ENCODE results near the gene ADAMTS14.

The ADAMTS14 gene

DNA sequence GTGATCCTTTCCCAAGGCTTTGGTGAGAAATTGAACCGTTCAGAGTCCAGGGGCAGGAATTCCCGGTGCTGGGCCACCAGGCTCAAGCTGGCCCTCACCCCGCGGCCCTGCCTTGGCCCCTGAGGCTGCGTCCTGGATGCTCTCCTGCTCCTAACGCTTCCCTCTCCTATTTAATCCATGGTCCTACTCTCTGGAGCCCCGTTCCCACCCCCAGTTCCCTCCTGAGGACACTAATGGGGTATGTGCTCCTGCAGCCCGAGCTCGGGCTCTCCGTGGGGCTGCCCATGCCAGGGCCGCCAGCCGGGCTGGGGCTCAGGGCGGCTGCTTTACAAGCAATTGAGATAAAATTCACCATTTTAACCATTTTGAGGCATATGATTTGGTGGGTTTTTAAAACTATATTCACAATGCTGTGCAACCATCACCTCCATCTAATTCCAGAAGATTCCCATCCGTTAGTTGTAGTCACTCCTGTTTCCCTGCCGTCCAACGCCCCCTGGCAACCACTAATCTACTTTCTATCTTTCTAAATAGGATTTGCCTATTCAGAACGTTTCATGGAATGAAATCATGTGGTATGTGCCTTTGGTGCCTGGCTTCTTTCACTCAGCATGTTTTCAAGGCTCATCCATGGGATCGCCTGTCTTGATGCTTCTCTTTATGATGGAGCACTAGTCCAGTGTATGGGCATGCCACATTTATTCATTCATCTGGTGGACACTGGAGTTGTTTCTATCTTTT, 33.0 kb downstream of the ADAMTS14 start:
- ChIA-PET POLR2A (no interaction called here), CTCF (no interaction called here)
- TF ChIP-seq FOXA1 (IDR thresholded peaks at IDR 0.05) (no peak), L3MBTL2 (conservative IDR thresholded peaks at IDR 0.05) (no peak), BHLHE40 (IDR thresholded peaks at IDR 0.05; ENCODE audit: borderline replicate concordance) (no peak), ELF4 (IDR thresholded peaks at IDR 0.05) (no peak), NFRKB (IDR thresholded peaks at IDR 0.05) (no peak), CTBP1 (IDR thresholded peaks at IDR 0.05; ENCODE audit: borderline replicate concordance) (no peak), FOXK2 (IDR thresholded peaks at IDR 0.05) (no peak), SUZ12 (IDR thresholded peaks at IDR 0.05) (no peak), SP1 (IDR thresholded peaks at IDR 0.05) (no peak), FOXM1 (IDR thresholded peaks at IDR 0.05; ENCODE audit: borderline replicate concordance) (no peak), LEF1 (IDR thresholded peaks at IDR 0.05; ENCODE audit: borderline replicate concordance) (no peak), ARNT (IDR thresholded peaks at IDR 0.05) (no peak), HDGF (IDR thresholded peaks at IDR 0.05; ENCODE audit: borderline replicate concordance) (no peak)
- TF ChIP-seq, protein P1, sequence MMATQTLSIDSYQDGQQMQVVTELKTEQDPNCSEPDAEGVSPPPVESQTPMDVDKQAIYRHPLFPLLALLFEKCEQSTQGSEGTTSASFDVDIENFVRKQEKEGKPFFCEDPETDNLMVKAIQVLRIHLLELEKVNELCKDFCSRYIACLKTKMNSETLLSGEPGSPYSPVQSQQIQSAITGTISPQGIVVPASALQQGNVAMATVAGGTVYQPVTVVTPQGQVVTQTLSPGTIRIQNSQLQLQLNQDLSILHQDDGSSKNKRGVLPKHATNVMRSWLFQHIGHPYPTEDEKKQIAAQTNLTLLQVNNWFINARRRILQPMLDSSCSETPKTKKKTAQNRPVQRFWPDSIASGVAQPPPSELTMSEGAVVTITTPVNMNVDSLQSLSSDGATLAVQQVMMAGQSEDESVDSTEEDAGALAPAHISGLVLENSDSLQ (IDR thresholded peaks at IDR 0.05) = no peak
- DNase-seq (ENCODE audit: extremely low spot score) = no peak

DNA sequence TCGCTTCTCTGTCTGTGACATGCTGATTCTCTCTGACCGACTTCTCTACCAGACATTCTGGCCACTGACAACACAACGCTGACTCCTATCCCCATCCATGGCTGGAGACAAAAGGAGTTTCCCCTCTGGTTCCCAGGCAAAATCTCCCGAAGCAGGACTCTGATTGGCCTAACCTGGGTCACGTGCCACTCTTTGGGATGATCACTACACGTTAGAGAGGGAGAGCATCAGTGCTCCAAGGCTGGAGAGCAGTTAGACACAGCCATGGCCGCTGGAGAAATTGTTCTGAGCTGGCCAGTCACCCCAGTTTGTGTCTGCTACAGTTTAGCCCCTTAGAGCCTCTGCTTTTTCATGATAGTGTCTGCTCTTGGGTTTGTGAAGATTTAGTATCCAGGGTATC, 38.9 kb downstream of the ADAMTS14 start:
- TF ChIP-seq SUZ12 (IDR thresholded peaks at IDR 0.05) = no peak
- TF ChIP-seq SP1 (IDR thresholded peaks at IDR 0.05) = no peak
- TF ChIP-seq, protein P1 (IDR thresholded peaks at IDR 0.05) = no peak
- no peak for TF ChIP-seq L3MBTL2 (conservative IDR thresholded peaks at IDR 0.05)
- no peak for TF ChIP-seq LEF1 (IDR thresholded peaks at IDR 0.05; ENCODE audit: borderline replicate concordance)
- no peak for TF ChIP-seq ZNF384 (IDR thresholded peaks at IDR 0.05)
- TF ChIP-seq NFRKB (IDR thresholded peaks at IDR 0.05) = no peak
- TF ChIP-seq ELF4 (IDR thresholded peaks at IDR 0.05) = no peak
- TF ChIP-seq BHLHE40 (IDR thresholded peaks at IDR 0.05; ENCODE audit: borderline replicate concordance) = no peak
- no peak for TF ChIP-seq ARNT (IDR thresholded peaks at IDR 0.05)
- TF ChIP-seq FOXA1 (IDR thresholded peaks at IDR 0.05) = no peak
- no peak for TF ChIP-seq FOXK2 (IDR thresholded peaks at IDR 0.05)
- no peak for TF ChIP-seq FOXM1 (IDR thresholded peaks at IDR 0.05; ENCODE audit: borderline replicate concordance)
- TF ChIP-seq HDGF (IDR thresholded peaks at IDR 0.05; ENCODE audit: borderline replicate concordance) = no peak
- no peak for TF ChIP-seq CTBP1 (IDR thresholded peaks at IDR 0.05; ENCODE audit: borderline replicate concordance)
- no peak for TF ChIP-seq TARDBP (IDR thresholded peaks at IDR 0.05)
- ChIA-PET CTCF (no interaction called here), POLR2A (no interaction called here)
- DNase-seq (ENCODE audit: extremely low spot score) = no peak

DNA sequence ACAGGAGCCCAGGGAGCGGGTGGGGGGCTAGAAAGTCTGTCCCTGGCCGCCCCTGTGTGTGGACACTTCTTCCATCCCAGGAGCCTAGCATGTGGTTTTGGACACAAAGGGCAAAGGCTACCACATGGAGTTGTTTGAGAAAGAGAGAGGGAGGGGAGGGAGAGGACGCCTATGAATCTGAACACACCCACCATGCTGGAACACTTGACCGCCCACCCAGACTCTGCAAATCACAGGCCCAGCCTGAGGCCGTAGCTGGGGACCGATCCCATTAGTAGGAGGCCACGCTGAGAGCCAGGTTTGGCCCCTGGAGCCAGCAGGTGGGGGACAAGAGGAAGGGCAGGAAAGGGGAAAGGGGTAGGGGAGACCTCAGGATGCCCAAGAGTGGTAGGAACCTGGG, 39.6 kb downstream of the ADAMTS14 start:
- ChIA-PET CTCF (no interaction called here), POLR2A (no interaction called here)
- no peak for TF ChIP-seq FOXM1 (IDR thresholded peaks at IDR 0.05; ENCODE audit: borderline replicate concordance)
- no peak for TF ChIP-seq HDGF (IDR thresholded peaks at IDR 0.05; ENCODE audit: borderline replicate concordance)
- no peak for TF ChIP-seq LEF1 (IDR thresholded peaks at IDR 0.05; ENCODE audit: borderline replicate concordance)
- TF ChIP-seq BHLHE40 (IDR thresholded peaks at IDR 0.05; ENCODE audit: borderline replicate concordance) = no peak
- TF ChIP-seq, protein P1 (IDR thresholded peaks at IDR 0.05) = no peak
- DNase-seq (ENCODE audit: extremely low spot score) = no peak

DNA sequence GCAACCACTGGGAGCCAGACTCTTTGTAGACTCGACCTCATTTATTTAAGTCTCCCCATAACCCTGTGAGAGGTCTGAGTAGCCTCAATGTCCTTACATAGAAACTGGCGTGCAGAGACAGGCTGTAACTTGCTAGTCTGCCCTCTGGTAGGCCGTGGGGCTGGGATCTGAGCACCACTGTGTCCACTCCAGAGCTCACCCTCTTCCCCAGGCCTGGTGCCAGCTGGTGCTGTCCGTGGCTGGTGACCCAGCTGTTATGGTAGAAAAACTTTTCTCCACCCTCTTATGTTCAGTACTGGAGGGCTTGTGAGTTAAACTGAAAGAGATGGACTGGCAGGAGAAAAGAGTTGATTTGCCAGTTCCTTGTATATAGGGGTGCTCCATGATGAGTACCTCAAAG, 41.9 kb downstream of the ADAMTS14 start:
- ChIA-PET CTCF (no interaction called here), POLR2A (no interaction called here)
- DNase-seq (ENCODE audit: extremely low spot score) = no peak
- TF ChIP-seq TARDBP (IDR thresholded peaks at IDR 0.05) (no peak), LEF1 (IDR thresholded peaks at IDR 0.05; ENCODE audit: borderline replicate concordance) (no peak), SP1 (IDR thresholded peaks at IDR 0.05) (no peak), ARNT (IDR thresholded peaks at IDR 0.05) (no peak), FOXK2 (IDR thresholded peaks at IDR 0.05) (no peak), L3MBTL2 (conservative IDR thresholded peaks at IDR 0.05) (no peak), FOXA1 (IDR thresholded peaks at IDR 0.05) (no peak), SUZ12 (IDR thresholded peaks at IDR 0.05) (no peak), BHLHE40 (IDR thresholded peaks at IDR 0.05; ENCODE audit: borderline replicate concordance) (no peak)
- TF ChIP-seq, protein P1 (IDR thresholded peaks at IDR 0.05) = no peak

DNA sequence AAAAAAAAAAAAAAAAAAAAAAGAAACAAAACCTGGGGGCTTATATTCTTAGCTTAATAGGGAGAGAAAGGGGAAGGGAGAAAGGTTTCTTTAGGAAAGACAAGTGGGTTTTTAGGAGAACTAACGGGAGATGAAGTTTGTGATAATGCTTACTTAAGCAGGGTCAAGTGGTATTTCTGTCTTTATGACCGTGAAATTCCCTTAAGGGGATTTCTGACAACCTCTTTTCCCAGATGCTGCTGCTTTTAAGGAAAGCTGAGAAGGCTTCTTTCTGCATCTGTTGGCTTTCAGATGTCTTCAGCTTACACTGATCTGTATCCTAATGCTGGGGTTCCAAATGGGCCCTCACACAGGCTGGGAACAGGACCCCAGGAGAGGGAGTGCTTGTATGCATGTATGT, 42.6 kb downstream of the ADAMTS14 start:
- ChIA-PET POLR2A (no interaction called here), CTCF (no interaction called here)
- TF ChIP-seq LEF1 (IDR thresholded peaks at IDR 0.05; ENCODE audit: borderline replicate concordance) (no peak), ZNF384 (IDR thresholded peaks at IDR 0.05) (peak; percentile 36; the same call in 1 of the 2 replicates)
- DNase-seq (ENCODE audit: extremely low spot score) = no peak

All from HEK293T (cell line).